ENCODE results near the gene CLK4.

GRCh38 chr5:178589180-178590140 is 37.4 kb downstream of the CLK4 start:
- TF ChIP-seq POLR2A (IDR thresholded peaks at IDR 0.05): no peak
- TF ChIP-seq CTCF (IDR thresholded peaks at IDR 0.05): peak in 1 of 3 experiments; percentile 25
